ENCODE measurements around the gene PLA2G2A. TPM values are rescaled to one million over a fixed set of nuclear protein-coding genes. Genes with fewer than 3 reads are reported as not detected.

Gene PLA2G2A
- polyA plus RNA-seq, 1 donor (not counting 4 experiments of a cell fraction or from before 2014, with no cell fraction given), result 0.08 TPM

DNA sequence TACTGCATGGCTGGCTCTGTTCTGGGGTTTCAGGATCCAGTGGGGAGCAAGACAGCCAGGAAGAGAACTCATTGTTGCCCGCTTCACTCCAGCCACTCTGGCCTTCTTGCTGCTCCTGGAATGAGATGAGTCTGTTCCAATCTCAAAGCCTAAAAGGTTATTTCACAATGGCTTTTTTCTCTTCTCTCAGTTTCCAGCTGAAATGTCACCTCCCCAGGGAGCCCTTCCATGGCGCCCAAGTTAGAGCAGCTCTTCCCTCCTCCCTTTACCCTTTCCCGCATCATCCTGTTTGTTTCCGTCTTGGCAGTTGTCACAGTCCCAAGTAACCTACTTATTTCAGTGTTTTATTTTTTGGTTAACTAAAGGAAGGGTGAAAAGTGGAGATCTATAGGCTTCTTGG lies 15.8 kb downstream of the PLA2G2A start:
- Histone ChIP-seq H3K27me3 (ENCODE audit: control insufficient read depth, extremely low read depth, insufficient read depth, low read length) (peaks cover 19% of the 10 kb centered on the region), H3K4me3 (ENCODE audit: control insufficient read depth in 2 of 3, extremely low read depth in 1 of 3, insufficient read depth in 2 of 3, low read depth in 1 of 3, low read length in 3 of 3) (no peak overlapping the region), H3K79me2 (ENCODE audit: control insufficient read depth, insufficient read depth, low read length) (no peaks in the 10 kb centered on the region), H2AFZ (ENCODE audit: control insufficient read depth, low read length) (no peak overlapping the region), H3K4me1 (ENCODE audit: control insufficient read depth, extremely low read depth, insufficient read depth, low read length) (no peaks in the 10 kb centered on the region), H3K27ac (ENCODE audit: control insufficient read depth, insufficient read depth, low read length) (no peak overlapping the region), H3K4me2 (ENCODE audit: control insufficient read depth, extremely low read depth, insufficient read depth, low read depth, low read length) (no peak overlapping the region), H3K9me3 (ENCODE audit: control insufficient read depth, low read depth, low read length) (no peaks in the 10 kb centered on the region), H4K20me1 (ENCODE audit: control insufficient read depth, extremely low read depth, insufficient read depth, low read length) (no peaks in the 10 kb centered on the region), H3K9me1 (ENCODE audit: control insufficient read depth, extremely low read depth, insufficient read depth, low read length) (no peaks in the 10 kb centered on the region), H3K9ac (ENCODE audit: control insufficient read depth, extremely low read depth, insufficient read depth, low read length) (no peak overlapping the region), H3K36me3 (ENCODE audit: control insufficient read depth in 2 of 2, extremely low read depth in 1 of 2, insufficient read depth in 2 of 2, low read length in 2 of 2) (no peaks in the 10 kb centered on the region)
- no peak for DNase-seq (ENCODE audit: low read depth, low spot score)
- no peak for TF ChIP-seq EZH2 (IDR thresholded peaks at IDR 0.05; ENCODE audit: low read length)
- TF ChIP-seq, protein P1, sequence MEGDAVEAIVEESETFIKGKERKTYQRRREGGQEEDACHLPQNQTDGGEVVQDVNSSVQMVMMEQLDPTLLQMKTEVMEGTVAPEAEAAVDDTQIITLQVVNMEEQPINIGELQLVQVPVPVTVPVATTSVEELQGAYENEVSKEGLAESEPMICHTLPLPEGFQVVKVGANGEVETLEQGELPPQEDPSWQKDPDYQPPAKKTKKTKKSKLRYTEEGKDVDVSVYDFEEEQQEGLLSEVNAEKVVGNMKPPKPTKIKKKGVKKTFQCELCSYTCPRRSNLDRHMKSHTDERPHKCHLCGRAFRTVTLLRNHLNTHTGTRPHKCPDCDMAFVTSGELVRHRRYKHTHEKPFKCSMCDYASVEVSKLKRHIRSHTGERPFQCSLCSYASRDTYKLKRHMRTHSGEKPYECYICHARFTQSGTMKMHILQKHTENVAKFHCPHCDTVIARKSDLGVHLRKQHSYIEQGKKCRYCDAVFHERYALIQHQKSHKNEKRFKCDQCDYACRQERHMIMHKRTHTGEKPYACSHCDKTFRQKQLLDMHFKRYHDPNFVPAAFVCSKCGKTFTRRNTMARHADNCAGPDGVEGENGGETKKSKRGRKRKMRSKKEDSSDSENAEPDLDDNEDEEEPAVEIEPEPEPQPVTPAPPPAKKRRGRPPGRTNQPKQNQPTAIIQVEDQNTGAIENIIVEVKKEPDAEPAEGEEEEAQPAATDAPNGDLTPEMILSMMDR (optimal IDR thresholded peaks at IDR 0.05 in 1 of 3, IDR thresholded peaks at IDR 0.05 in 1 of 3, conservative IDR thresholded peaks at IDR 0.05 in 1 of 3; ENCODE audit: extremely low read depth in 1 of 3, insufficient read depth in 2 of 3, low read length in 3 of 3), result no peak
- dilution Hi-C loops (cut with MboI; ENCODE audit: extremely low pct_ligation_motif_present, low sequenced_read_pairs), result no loop called here
- FAIRE-seq, result no peak

- TF ChIP-seq, protein P1 (optimal IDR thresholded peaks at IDR 0.05 in 1 of 3, IDR thresholded peaks at IDR 0.05 in 1 of 3, conservative IDR thresholded peaks at IDR 0.05 in 1 of 3; ENCODE audit: extremely low read depth in 1 of 3, insufficient read depth in 2 of 3, low read length in 3 of 3), result no peak
- no peak for TF ChIP-seq EZH2 (IDR thresholded peaks at IDR 0.05; ENCODE audit: low read length)
- H4K20me1 ChIP-seq (ENCODE audit: control insufficient read depth, extremely low read depth, insufficient read depth, low read length), result no peaks in the 10 kb centered on the region
- no peak overlapping the region for H3K4me3 ChIP-seq (ENCODE audit: control insufficient read depth in 2 of 3, extremely low read depth in 1 of 3, insufficient read depth in 2 of 3, low read depth in 1 of 3, low read length in 3 of 3)
- no peaks in the 10 kb centered on the region for H3K4me1 ChIP-seq (ENCODE audit: control insufficient read depth, extremely low read depth, insufficient read depth, low read length)
- H3K9me3 ChIP-seq (ENCODE audit: control insufficient read depth, low read depth, low read length), result no peaks in the 10 kb centered on the region
- dilution Hi-C loops (cut with MboI; ENCODE audit: extremely low pct_ligation_motif_present, low sequenced_read_pairs), result no loop called here
- no peak overlapping the region for H3K27ac ChIP-seq (ENCODE audit: control insufficient read depth, insufficient read depth, low read length)
- H3K9me1 ChIP-seq (ENCODE audit: control insufficient read depth, extremely low read depth, insufficient read depth, low read length), result no peaks in the 10 kb centered on the region
- H3K79me2 ChIP-seq (ENCODE audit: control insufficient read depth, insufficient read depth, low read length), result no peaks in the 10 kb centered on the region
- H3K4me2 ChIP-seq (ENCODE audit: control insufficient read depth, extremely low read depth, insufficient read depth, low read depth, low read length), result no peak overlapping the region
- H3K36me3 ChIP-seq (ENCODE audit: control insufficient read depth in 2 of 2, extremely low read depth in 1 of 2, insufficient read depth in 2 of 2, low read length in 2 of 2), result no peaks in the 10 kb centered on the region
- no peak overlapping the region for H2AFZ ChIP-seq (ENCODE audit: control insufficient read depth, low read length)
- H3K27me3 ChIP-seq (ENCODE audit: control insufficient read depth, extremely low read depth, insufficient read depth, low read length), result peaks cover 14% of the 10 kb centered on the region
- no peak for FAIRE-seq
- DNase-seq (ENCODE audit: low read depth, low spot score), result no peak
- no peak overlapping the region for H3K9ac ChIP-seq (ENCODE audit: control insufficient read depth, extremely low read depth, insufficient read depth, low read length)
Observed at GRCh38 chr1:19960591-19960990, 18.8 kb downstream of the PLA2G2A start.
